Endothelial cell (in vitro differentiated cells): Measurements from ENCODE around the gene CDC123. TPM values are rescaled to one million over a fixed set of nuclear protein-coding genes. Genes with fewer than 3 reads are reported as not detected.

Source experiments
- DNase-seq: peaks from one replicate; pipeline ENCODE4 v3.0.0; 2021; ENCODE audit warnings: low spot score
- H3K27ac Mint-ChIP-seq: one replicate; pipeline ENCODE4 v1.8.0; 2021; ENCODE audit warnings: mixed read lengths, inconsistent platforms; ENCODE audit not compliant: unreplicated experiment
- H3K27me3 Mint-ChIP-seq: one replicate; pipeline ENCODE4 v1.8.0; 2021; ENCODE audit warnings: mild to moderate bottlenecking, moderate library complexity, mixed read lengths, inconsistent platforms; ENCODE audit not compliant: unreplicated experiment
- H3K36me3 Mint-ChIP-seq: one replicate; pipeline ENCODE4 v1.8.0; 2021; ENCODE audit warnings: mild to moderate bottlenecking, low read depth, mixed read lengths, inconsistent platforms; ENCODE audit not compliant: unreplicated experiment
- H3K4me1 Mint-ChIP-seq: one replicate; pipeline ENCODE4 v1.8.0; 2021; ENCODE audit warnings: mild to moderate bottlenecking, mixed read lengths, inconsistent platforms; ENCODE audit not compliant: unreplicated experiment
- H3K4me3 Mint-ChIP-seq: one replicate; pipeline ENCODE4 v1.8.0; 2021; ENCODE audit warnings: mild to moderate bottlenecking, mixed read lengths, inconsistent platforms; ENCODE audit not compliant: unreplicated experiment
- H3K9me3 Mint-ChIP-seq: one replicate; pipeline ENCODE4 v1.8.0; 2021; ENCODE audit warnings: mixed read lengths, inconsistent platforms; ENCODE audit not compliant: unreplicated experiment
- CTCF ChIP-seq: fragments of 200-600 bp; sonication (generic); IDR thresholded peaks from one replicate; pipeline ENCODE4 v1.5.0; 2021; ENCODE audit warnings: antibody characterized with exemption; ENCODE audit not compliant: unreplicated experiment
- total RNA-seq: library from RNA; stranded (reverse); fragmentation: NEBNext Ultra II Directional; extraction: Animal tissue kit (Norgen Biotek cat#: 25700); gene quantifications from one replicate; pipeline ENCODE4 v1.2.1, GENCODE V29; 2021; ENCODE audit not compliant: unreplicated experiment

The CDC123 gene
- total RNA-seq, 1 donor from 2014 or later, result 85.9 TPM

GRCh38 chr10:12196531-12197211, 683 bp downstream of the CDC123 start:
- H3K4me3 Mint-ChIP-seq, result peak overlapping the region; percentile 99
- TF ChIP-seq CTCF, result no peak
- no peak for DNase-seq
- H3K36me3 Mint-ChIP-seq, result peaks cover 14% of the 10 kb centered on the region
- no peaks in the 10 kb centered on the region for H3K9me3 Mint-ChIP-seq
- peaks cover 6% of the 10 kb centered on the region for H3K27me3 Mint-ChIP-seq
- H3K27ac Mint-ChIP-seq, result peak overlapping the region; percentile 97
- peaks cover 24% of the 10 kb centered on the region for H3K4me1 Mint-ChIP-seq

- peaks cover 24% of the 10 kb centered on the region for H3K4me1 Mint-ChIP-seq
- no peak overlapping the region for H3K4me3 Mint-ChIP-seq
- peaks cover 14% of the 10 kb centered on the region for H3K36me3 Mint-ChIP-seq
- H3K27ac Mint-ChIP-seq, result peak overlapping the region; percentile 8
- no peak for TF ChIP-seq CTCF
- no peak for DNase-seq
- H3K27me3 Mint-ChIP-seq, result peaks cover 6% of the 10 kb centered on the region
- no peaks in the 10 kb centered on the region for H3K9me3 Mint-ChIP-seq
Observed at GRCh38 chr10:12198156-12198555, 2.2 kb downstream of the CDC123 start.

- Mint-ChIP-seq H3K4me1 (peaks cover 11% of the 10 kb centered on the region), H3K4me3 (no peak overlapping the region), H3K27me3 (peaks cover 2% of the 10 kb centered on the region), H3K36me3 (peaks cover 18% of the 10 kb centered on the region), H3K9me3 (no peaks in the 10 kb centered on the region), H3K27ac (no peak overlapping the region)
- TF ChIP-seq CTCF, result no peak
- no peak for DNase-seq
Observed at GRCh38 chr10:12200850-12201249, 4.9 kb downstream of the CDC123 start.

- Mint-ChIP-seq H3K4me1 (peaks cover 4% of the 10 kb centered on the region), H3K27me3 (no peaks in the 10 kb centered on the region), H3K4me3 (no peak overlapping the region), H3K27ac (no peak overlapping the region), H3K9me3 (no peaks in the 10 kb centered on the region), H3K36me3 (peaks cover 18% of the 10 kb centered on the region)
- TF ChIP-seq CTCF, result no peak
- DNase-seq, result no peak
Observed at GRCh38 chr10:12201543-12201942, 5.6 kb downstream of the CDC123 start.

GRCh38 chr10:12202226-12202625, 6.2 kb downstream of the CDC123 start:
- TF ChIP-seq CTCF, result no peak
- Mint-ChIP-seq H3K36me3 (peaks cover 20% of the 10 kb centered on the region), H3K4me1 (no peaks in the 10 kb centered on the region), H3K4me3 (no peak overlapping the region), H3K9me3 (no peaks in the 10 kb centered on the region), H3K27me3 (no peaks in the 10 kb centered on the region), H3K27ac (no peak overlapping the region)
- no peak for DNase-seq
